Inflammatory macrophage treated with lipopolysaccharide for 1 hour (primary cell): ENCODE results near the gene SMAD2.
"Not testable (repeated sequence)": the region's sequence is repeated elsewhere in the genome, so short reads cannot be mapped to it uniquely, and the experiment has no call there.

Experiments
- DNase-seq, 2 donors: peaks; one replicate each; pipeline ENCODE4 v3.0.0-alpha.2; 2020 to 2022

SMAD2 gene

DNA sequence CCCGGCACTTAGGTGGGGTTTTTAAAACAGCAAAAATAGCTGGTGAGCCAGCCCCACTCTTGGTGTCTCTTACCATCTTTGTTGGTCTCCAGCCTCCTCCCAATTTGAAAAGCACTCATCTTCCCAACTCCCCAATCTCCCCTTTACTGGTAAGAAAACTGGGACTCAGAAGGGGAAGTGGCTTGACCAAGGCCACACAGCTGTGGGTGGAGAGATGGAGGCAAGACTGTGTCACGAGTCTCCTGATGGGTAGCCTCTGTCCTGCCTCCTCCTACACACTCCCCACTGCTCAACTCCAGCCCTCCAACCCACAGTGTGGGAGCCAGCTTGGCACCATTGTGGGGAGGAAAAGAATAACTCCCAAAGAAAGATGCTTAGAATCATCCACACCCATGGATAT is 140.4 kb downstream of the SMAD2 start:
- DNase-seq = peak; percentile 44 to 74

DNA sequence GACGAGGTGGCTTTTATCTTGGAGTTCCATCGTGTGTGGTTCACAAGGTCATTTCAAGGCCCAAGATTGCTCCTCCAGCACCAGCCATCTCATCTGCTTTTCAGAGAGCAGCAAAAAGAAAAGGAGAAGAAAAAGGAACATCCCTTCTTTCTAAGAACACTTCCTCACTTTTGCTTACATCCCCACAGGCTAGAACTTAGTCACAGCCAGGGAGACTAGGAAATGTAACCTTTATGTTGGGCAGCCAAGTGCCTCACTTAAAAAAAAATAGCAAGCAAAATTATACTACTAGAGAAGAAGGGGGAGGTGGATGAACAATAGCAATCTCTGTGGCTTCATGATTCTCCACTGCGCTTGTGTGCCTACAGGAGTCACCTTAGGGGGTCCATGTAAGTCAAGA is 141.8 kb downstream of the SMAD2 start:
- peak; percentile 10 to 16 for DNase-seq

DNA sequence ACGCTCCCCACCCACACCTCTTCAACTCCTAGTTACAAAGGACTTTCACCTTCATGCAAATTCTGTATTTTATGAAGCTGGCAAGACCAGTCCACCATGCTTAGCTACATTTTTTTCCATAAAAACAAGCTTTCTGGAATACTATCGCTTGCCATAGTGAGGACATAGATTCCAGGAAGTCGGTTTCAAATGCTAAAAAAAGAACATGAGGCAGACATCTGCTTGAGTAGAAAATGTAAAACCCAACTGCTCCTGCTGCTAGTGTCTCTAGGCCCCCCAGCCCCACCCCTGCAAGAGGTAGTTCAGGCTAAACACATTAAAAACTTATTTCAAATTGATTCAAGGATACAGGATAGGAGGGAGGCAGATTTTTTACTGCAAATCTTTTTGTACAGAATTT is 148.9 kb downstream of the SMAD2 start:
- DNase-seq = no peak

DNA sequence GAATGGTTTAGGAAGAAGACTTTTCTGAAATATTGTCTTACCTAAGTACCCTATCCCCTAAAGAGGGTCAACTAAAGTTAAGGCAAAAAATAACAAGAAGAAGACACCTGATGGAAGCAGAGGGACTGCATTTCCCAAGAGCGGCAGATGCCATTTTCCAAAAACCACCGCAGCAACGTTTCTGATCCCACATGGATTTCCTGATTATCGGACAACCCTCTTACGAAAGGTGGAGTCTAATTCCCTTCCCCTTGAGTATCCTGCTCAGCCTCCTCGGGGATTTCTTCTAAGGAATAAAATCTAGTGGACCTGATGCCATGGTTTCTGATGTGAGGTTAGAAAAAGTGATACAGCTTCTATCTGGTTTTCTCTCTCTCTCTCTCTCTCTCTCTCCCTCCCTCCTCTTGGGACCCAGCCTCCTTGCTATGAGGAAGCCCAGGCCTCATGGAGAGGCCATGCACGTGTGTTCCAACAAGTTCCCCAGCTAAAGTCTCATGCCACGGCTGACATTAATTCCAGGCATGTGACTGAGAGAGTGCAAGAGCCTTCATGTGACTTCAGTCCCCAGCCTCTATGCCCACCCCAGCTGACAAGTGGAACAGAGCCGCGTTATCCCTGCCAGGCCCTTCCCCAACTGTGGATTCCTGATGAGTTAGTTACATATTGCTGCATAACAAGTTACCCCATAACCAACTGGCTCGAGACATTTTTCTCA is 150.3 kb downstream of the SMAD2 start:
- DNase-seq = no peak

DNA sequence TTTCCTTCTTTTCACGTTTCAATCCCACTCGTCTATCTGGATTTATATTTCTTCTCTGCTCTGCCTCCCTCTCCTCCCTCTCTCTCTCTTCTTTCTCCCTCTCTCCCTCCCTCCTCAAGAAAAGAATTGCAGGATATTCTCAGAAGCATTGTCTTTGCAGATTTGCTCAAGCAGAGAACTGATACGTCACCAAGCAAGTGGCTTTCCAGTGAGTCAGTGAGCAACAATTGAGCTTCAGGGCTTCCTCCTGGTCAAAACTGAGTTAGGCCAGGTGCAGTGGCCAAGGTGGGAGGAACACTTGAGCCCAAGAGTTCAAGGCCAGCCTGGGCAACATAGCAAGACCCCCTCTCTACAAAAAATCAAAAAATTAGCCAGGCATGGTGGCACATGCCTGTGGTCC is 151.1 kb downstream of the SMAD2 start:
- no peak for DNase-seq

DNA sequence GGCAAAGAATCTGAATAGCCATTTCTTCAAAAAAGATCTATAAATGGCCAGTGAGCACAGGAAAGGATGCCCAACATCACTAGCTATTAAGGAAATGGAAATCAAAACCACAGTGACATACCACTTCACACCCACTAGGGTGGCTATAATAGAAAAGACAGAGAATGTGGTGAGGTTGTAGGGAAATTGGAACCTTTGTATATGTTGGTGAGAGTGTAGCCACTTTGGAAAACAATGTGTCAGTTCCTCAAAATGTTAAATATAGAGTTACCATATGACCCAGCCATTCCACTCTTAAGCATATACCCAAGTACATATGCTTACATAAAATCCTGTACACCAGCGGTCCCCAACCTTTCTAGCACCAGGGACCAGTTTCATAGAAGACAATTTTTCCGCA is 152.8 kb downstream of the SMAD2 start:
- DNase-seq = peak; percentile 48 to 60

DNA sequence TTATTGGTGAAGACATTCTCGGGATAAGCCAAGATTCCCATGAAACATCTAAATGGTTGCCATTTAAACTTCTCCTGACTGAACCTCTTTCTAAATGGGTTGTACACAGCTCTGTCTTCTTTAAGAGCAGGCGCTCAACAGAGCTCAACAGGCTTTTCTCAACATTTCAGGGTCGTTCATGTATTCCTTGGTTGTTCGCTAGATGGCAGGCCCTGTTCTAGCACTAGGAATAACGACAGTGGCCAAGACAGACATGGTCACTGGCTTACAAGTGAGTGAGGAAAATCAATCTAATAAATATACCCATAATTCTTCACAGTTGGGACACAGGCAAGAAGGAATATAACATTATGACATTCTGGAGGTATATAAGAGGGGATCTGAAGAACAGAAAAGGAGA is 154.5 kb downstream of the SMAD2 start:
- no peak for DNase-seq

DNA sequence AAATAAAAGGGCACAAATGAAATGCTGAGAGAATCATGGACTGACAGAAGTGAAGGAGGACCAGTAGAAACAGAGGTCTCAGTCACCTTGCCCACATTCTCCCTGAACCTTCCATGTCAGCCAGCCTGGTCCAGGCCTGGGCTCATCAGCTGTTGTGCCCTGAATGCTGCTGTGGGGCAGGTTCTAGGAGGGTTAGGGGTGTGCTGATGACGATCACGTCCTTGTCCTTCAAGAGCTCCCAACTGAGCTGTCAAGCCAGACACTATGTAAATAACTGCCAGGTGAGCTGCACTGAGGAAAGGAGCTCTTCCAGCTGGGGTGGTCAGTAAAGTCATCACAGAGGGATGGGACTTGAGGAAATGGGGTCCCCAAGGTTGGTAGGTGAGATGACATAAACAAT is 156.5 kb downstream of the SMAD2 start:
- no peak for DNase-seq

DNA sequence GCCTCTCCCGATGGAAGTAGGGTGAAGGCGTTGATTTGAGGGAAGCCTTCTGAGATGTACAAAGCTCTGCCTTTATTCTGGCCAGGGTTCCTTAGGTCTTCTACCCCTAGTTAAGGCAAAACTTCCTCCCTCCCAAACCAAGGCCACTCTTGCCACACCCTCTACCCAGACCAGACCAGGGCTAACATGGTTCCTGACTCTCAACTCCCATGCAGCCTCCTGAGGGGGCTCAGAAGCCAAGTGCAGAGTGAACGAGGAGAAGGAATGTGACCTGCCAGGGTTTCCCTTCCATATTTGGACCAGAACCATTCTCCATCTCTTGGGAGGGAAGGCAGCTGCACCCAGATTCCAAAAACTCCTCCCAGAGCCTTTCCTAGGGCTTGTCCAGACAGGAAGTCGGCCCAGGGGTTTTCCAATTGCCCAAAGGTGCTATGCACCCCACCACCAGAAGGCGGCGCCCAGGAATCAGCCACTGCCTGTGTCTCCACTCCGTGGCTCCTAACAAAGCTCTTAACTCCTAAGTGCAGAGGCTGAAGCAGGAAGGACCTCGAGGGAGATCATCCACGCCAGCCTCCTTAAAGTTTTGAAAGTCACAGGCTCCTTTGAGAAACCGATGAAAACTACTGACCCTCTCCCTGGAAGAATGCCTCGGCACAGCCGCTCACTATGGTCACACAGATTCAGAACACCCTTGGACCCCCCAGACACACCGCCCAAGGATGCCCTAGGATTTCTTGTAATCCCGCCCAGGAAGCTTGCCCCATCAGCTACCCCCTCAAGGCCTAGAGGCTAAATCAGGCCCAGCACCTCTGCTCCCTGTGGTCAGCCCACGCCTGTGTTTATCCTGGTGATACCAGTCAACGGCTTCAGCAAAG is 157.8 kb downstream of the SMAD2 start:
- DNase-seq = peak; percentile 64 to 87

DNA sequence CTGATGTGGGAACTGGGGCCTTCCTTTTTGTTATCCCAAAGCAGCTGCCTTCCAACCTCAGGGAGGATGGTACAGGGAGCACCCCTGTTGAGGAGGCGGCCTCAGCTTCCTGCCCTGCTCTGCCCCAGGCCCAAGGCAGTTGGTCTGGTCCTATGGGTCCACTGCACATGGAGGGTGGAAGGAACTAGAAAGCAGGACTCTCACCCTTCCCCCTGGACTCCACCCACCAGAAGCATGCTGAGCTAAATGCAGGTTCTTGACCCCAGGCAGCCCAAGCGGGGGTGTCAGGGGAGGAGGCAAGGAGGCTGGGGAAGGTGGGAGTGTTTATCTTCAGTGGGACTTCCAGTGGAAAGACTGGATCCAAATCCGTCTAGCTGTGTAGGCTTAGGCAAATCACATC is 158.5 kb downstream of the SMAD2 start:
- DNase-seq = no peak

DNA sequence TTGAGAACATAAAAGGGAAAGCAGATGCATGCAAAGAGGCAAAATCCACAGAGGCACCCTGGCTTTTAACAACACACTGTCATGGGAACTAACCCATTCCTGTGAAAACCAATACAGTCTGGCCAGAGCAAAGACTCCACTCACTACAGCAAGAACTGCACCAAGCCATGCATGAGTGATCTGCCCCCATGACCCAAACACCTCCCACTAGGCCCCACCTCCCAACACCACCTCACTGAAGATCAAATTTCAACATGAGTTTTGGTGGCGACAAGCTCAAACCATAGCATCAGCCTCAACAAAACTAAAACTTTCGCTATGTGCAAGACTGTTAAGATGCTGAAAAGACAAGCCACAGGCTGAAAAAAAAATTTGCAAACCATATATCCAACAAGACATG is 162.8 kb downstream of the SMAD2 start:
- DNase-seq = no peak

DNA sequence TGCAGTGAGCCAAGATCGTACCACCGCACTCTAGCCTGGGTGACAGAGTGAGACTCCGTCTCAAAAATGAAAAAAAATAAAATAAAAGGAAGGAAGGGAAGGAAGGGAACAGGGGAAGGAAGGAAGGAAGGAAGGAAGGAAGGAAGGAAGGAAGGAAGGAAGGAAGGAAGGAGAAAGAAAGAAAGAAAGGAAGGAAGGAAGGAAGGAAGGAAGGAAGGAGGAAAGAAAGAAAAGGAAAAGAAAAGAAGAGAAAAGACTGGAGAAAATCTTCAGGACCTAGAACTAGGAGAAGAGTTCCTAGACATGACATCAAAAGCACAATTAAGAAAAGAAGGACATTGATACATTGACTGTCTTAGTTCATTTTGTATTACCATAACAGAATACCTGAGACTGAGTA is 163.3 kb downstream of the SMAD2 start:
- DNase-seq = not testable (repeated sequence)
